ENCODE measurements around the gene EPS15.

Gene EPS15

DNA sequence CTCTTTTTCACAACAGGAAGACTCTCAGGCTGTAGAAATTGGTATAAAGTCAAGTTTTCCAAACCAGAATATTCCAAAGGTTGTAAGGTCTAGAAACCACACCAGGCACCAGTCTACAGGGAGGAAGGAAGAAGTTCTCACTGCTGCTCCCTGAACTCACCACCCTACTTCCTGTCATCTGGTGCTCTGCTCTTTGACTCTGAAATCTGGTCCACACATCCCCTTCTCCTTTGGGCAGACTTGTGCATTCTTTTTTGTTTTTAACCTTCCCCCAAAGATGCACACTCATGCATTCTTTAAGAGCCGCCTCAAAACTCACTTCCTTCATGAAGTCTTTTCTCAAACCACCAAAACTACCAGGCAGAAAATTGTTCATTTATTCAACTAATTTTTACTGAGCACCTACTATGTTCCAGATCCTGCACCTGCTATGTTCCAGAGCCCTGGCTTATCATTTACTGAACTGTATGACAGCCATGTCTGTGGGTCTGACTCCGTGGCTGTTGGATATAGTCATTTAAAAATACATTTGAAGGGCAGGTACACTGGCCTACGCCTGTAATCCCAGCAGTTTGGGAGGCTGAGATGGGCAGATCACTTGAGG is 30.1 kb upstream of the EPS15 start:
- TF ChIP-seq, protein P1, sequence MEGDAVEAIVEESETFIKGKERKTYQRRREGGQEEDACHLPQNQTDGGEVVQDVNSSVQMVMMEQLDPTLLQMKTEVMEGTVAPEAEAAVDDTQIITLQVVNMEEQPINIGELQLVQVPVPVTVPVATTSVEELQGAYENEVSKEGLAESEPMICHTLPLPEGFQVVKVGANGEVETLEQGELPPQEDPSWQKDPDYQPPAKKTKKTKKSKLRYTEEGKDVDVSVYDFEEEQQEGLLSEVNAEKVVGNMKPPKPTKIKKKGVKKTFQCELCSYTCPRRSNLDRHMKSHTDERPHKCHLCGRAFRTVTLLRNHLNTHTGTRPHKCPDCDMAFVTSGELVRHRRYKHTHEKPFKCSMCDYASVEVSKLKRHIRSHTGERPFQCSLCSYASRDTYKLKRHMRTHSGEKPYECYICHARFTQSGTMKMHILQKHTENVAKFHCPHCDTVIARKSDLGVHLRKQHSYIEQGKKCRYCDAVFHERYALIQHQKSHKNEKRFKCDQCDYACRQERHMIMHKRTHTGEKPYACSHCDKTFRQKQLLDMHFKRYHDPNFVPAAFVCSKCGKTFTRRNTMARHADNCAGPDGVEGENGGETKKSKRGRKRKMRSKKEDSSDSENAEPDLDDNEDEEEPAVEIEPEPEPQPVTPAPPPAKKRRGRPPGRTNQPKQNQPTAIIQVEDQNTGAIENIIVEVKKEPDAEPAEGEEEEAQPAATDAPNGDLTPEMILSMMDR (conservative IDR thresholded peaks at IDR 0.05; ENCODE audit: low read depth, low read length), result no peak
- DNase-seq (ENCODE audit: low read depth), result no peak
- no peak overlapping the region for H3K4me3 ChIP-seq (ENCODE audit: low read length)

DNA sequence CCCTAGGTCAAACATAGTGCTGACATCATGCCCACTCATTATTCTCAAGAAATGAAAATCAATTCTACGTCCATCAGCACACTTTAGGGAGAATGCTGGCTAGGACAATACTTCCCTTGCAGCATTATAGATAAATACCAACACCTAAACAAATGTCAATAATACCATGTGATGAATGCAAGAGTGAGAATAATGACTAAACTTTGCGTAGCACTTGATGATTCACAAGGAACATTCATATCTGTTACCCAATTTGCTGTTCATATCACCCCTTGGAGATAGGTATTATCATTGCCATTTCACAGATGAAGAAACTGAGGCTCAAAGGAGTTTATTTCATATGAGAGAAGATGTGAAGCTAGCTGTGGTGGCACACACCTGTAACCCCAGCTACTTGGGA is 24.8 kb upstream of the EPS15 start:
- TF ChIP-seq, protein P1 (conservative IDR thresholded peaks at IDR 0.05; ENCODE audit: low read depth, low read length), result no peak
- no peak for DNase-seq (ENCODE audit: low read depth)
- no peak overlapping the region for H3K4me3 ChIP-seq (ENCODE audit: low read length)

DNA sequence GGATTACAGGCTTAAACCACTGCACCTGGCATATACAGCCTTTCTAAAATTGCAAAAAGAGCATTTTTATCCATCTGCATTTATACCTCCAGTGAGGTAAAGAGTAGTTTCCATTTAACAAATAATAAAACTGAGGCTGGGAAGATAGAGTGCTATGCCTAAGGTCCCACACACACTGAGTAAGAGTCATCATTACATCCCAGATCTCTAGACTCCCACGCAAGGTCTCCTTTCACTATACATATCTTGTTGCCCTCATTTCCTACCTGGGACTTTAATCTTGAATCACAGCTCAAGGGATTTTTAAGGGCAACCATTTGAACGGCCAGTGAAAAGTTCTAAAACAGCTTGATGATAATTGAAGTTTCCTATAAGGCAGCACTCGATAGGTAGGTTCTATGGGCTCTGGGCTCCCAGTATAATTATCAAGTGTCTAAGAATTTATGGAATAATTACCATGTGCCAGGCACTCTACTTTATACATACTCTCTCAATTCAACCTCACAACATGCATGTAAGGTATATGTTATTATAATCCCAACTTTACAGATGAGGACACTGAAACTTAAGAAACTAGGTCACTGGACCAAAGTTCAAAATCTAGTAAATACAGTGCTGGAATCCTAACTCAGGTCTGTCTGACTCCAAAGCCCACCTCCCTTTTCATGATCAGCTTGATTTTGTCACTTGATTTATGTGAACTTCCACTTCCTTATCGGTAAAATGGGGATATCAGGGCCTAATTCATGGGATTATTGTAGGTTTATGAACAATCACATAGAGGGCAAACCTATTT is 23.3 kb upstream of the EPS15 start:
- TF ChIP-seq, protein P1 (conservative IDR thresholded peaks at IDR 0.05; ENCODE audit: low read depth, low read length), result no peak

DNA sequence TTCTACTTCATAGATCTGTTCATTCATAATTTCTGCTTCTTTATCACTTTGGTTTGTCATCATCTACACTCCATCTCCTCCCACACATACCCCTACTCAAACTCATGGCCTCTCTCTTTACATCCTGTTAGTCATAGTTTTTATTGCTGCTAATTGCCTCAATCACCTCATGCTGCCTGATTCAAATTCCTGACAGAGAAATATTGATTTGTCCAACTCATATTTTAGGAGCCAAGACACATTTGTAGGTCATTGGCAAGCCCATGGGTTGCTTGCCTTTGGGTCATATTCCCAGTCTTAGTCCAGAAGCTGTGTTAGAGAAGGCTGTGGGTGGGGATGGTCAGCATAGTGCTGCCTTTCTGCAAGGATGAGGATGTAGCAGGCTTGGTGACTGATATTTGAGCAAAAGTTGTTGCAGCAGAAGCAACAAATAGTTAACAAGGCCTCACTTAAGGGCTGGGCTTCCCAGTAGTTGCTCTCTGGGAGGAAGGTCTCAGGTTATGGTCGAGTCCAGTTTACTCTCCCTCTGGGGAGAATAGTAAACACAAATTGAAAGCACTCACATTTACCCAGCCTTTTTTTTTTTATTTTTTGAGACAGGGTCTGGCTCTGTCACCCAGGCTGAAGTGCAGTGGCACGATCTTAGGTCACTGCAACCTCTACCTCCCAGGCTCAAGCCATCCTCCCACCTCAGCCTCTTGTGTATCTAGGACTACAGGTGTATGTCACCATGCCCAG is 22.4 kb upstream of the EPS15 start:
- no peak overlapping the region for H3K4me3 ChIP-seq (ENCODE audit: low read length)
- no peak for DNase-seq (ENCODE audit: low read depth)
- TF ChIP-seq, protein P1 (conservative IDR thresholded peaks at IDR 0.05; ENCODE audit: low read depth, low read length), result no peak

More for the DNA sequence above, 23.3 kb upstream of the EPS15 start:
- no peak for DNase-seq (ENCODE audit: low read depth)
- H3K4me3 ChIP-seq (ENCODE audit: low read length), result no peak overlapping the region

DNA sequence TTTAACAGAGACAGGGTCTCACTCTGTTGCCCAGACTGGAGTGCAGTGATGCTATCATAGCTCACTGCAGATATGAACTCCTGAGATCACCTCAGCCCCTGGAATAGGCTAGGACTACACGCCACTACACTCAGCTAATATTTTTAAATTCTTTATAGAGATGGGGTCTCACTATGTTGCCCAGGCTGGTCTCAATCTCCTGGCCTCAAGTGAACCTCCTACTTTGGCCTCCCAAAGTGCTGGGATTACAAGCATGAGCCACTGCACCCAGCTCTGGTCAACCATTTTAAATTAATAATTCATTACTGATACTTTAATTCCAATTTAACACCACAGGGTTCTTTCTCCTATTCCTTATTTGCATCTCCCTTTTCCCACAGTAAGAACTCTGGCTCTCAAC is 18.5 kb upstream of the EPS15 start:
- DNase-seq (ENCODE audit: low read depth), result no peak
- H3K4me3 ChIP-seq (ENCODE audit: low read length), result no peak overlapping the region
- TF ChIP-seq, protein P1 (conservative IDR thresholded peaks at IDR 0.05; ENCODE audit: low read depth, low read length), result no peak

DNA sequence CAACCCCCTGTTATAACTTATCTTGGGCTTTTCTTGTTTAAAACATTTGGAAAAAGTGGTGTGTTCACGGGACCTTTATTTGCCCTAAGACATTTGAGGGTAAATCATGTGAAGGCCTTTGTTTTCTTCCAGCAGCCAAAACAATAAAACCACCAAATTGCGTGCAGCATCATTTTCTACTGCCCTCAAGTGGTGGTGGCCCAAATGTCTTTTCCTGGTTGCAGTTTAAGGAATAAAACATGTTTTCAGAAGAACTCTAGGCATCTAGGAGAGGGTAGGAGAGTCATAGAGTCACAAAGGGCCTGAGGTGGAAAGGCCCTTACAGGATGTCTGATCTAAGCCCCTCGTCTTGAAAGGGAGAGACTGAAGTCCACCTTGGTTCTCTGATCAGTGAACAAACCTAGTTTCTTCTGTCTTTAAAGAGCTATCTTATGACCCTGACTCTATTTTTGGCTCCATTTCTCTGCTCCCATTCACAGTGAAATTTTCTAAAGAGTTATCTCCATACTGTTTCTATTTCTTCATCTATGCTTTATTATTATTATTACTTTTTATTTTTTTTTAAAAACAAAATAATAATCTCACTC is 16.0 kb upstream of the EPS15 start:
- TF ChIP-seq, protein P1 (conservative IDR thresholded peaks at IDR 0.05; ENCODE audit: low read depth, low read length), result peak; percentile 85
- DNase-seq (ENCODE audit: low read depth), result no peak
- no peak overlapping the region for H3K4me3 ChIP-seq (ENCODE audit: low read length)

Data from retinal pigment epithelial cell (primary cell).